ENCODE data around the gene SPRED1. TPM values are rescaled to one million over a fixed set of nuclear protein-coding genes. Genes with fewer than 3 reads are reported as not detected.

SPRED1 gene
- polyA plus RNA-seq, 3 donors = 2.5 to 3.3 (median 3.2) TPM

GRCh38 chr15:38351466-38351865, 98.8 kb downstream of the SPRED1 start:
- no peak for DNase-seq
- 96% methylated on average over 6 of the region's 8 CpGs for WGBS (ENCODE audit: insufficient coverage)
- no peak for TF ChIP-seq CTCF (IDR thresholded peaks at IDR 0.05)
- no peak overlapping the region for H2AFZ ChIP-seq (ENCODE audit: insufficient read depth, low read depth, low read length, poor library complexity, severe bottlenecking)
- no peak overlapping the region for H3K4me3 Mint-ChIP-seq
- H3K36me3 Mint-ChIP-seq = peaks cover 11 to 12% of the 10 kb centered on the region in 2 donors
- no peak overlapping the region for H3K4me2 ChIP-seq (replicated peaks; ENCODE audit: extremely low read depth, low read length, poor library complexity, severe bottlenecking)
- H3K4me1 Mint-ChIP-seq = no peaks in the 10 kb centered on the region
- intact Hi-C loops (cut with micrococcal nuclease) = no loop called here
- H3K9ac ChIP-seq (ENCODE audit: insufficient read depth, low read length, poor library complexity, severe bottlenecking) = no peak overlapping the region
- H3K9me3 Mint-ChIP-seq = no peaks in the 10 kb centered on the region
- no peaks in the 10 kb centered on the region for H3K27me3 ChIP-seq (ENCODE audit: control insufficient read depth in 2 of 2, insufficient read depth in 2 of 2, low read length in 2 of 2)
- peaks cover 0 to 21% of the 10 kb centered on the region in 2 donors for H3K36me3 ChIP-seq (replicated peaks in 1 of 2; ENCODE audit: control insufficient read depth in 1 of 2, insufficient read depth in 2 of 2, low read length in 2 of 2)
- no peaks in the 10 kb centered on the region for H4K20me1 ChIP-seq (ENCODE audit: insufficient read depth, low read length)
- no peak overlapping the region for H3K27ac ChIP-seq (ENCODE audit: low read depth in 1 of 2, low read length in 2 of 2)
- no peak overlapping the region for H3K4me3 ChIP-seq (replicated peaks in 1 of 3; ENCODE audit: low read depth in 2 of 3, low read length in 3 of 3)
- H3K79me2 ChIP-seq (ENCODE audit: insufficient read depth, low read length) = no peaks in the 10 kb centered on the region
- no peaks in the 10 kb centered on the region for H3K9me3 ChIP-seq (replicated peaks in 1 of 2; ENCODE audit: control insufficient read depth in 1 of 2, insufficient read depth in 1 of 2, low read length in 2 of 2)
- H3K4me1 ChIP-seq (ENCODE audit: control insufficient read depth in 1 of 2, insufficient read depth in 2 of 2, low read length in 2 of 2) = no peaks in the 10 kb centered on the region
- H3K27me3 Mint-ChIP-seq (ENCODE audit: low read depth in 3 of 3) = peaks cover 0 to 2% (median 0%) of the 10 kb centered on the region in 3 donors
- H3K27ac Mint-ChIP-seq = no peak overlapping the region

- Histone ChIP-seq H3K9ac (ENCODE audit: insufficient read depth, low read length, poor library complexity, severe bottlenecking) (no peak overlapping the region), H3K27ac (ENCODE audit: low read depth in 1 of 2, low read length in 2 of 2) (no peak overlapping the region), H3K4me1 (ENCODE audit: control insufficient read depth in 1 of 2, insufficient read depth in 2 of 2, low read length in 2 of 2) (no peaks in the 10 kb centered on the region), H3K36me3 (replicated peaks in 1 of 2; ENCODE audit: control insufficient read depth in 1 of 2, insufficient read depth in 2 of 2, low read length in 2 of 2) (peaks cover 0 to 21% of the 10 kb centered on the region in 2 donors), H3K27me3 (ENCODE audit: control insufficient read depth in 2 of 2, insufficient read depth in 2 of 2, low read length in 2 of 2) (no peaks in the 10 kb centered on the region), H2AFZ (ENCODE audit: insufficient read depth, low read depth, low read length, poor library complexity, severe bottlenecking) (no peak overlapping the region), H3K9me3 (replicated peaks in 1 of 2; ENCODE audit: control insufficient read depth in 1 of 2, insufficient read depth in 1 of 2, low read length in 2 of 2) (no peaks in the 10 kb centered on the region), H3K79me2 (ENCODE audit: insufficient read depth, low read length) (no peaks in the 10 kb centered on the region), H3K4me3 (replicated peaks in 1 of 3; ENCODE audit: low read depth in 2 of 3, low read length in 3 of 3) (no peak overlapping the region), H4K20me1 (ENCODE audit: insufficient read depth, low read length) (no peaks in the 10 kb centered on the region), H3K4me2 (replicated peaks; ENCODE audit: extremely low read depth, low read length, poor library complexity, severe bottlenecking) (no peak overlapping the region)
- 100% methylated on average over 1 of the region's 3 CpGs for WGBS (ENCODE audit: insufficient coverage)
- Mint-ChIP-seq H3K36me3 (peaks cover 10 to 12% of the 10 kb centered on the region in 2 donors), H3K27me3 (ENCODE audit: low read depth in 3 of 3) (no peaks in the 10 kb centered on the region), H3K9me3 (no peaks in the 10 kb centered on the region), H3K4me3 (no peak overlapping the region), H3K4me1 (no peaks in the 10 kb centered on the region), H3K27ac (no peak overlapping the region)
- intact Hi-C loops (cut with micrococcal nuclease) = loop anchor here (2.0 kb wide), 2 partner anchors 350 to 358 kb away; no protein-coding TSS in a partner anchor
- peak; percentile 33 to 57 (median 44) for DNase-seq
- peak; percentile 76 for TF ChIP-seq CTCF (IDR thresholded peaks at IDR 0.05)
These were observed 101.8 kb downstream of the SPRED1 start for GRCh38 chr15:38354315-38354929.

All from CD14-positive monocyte (primary cell).